ENCODE data around the gene COL9A3. TPM values are rescaled to one million over a fixed set of nuclear protein-coding genes. Genes with fewer than 3 reads are reported as not detected.

The COL9A3 gene
- polyA plus RNA-seq, 1 donor from 2014 or later = 3.1 TPM

GRCh38 chr20:62844182-62844581 lies 27.3 kb downstream of the COL9A3 start:
- no peaks in the 10 kb centered on the region for H4K20me1 ChIP-seq (ENCODE audit: insufficient read depth)
- H3K4me2 ChIP-seq (ENCODE audit: low read length) = no peak overlapping the region
- no peaks in the 10 kb centered on the region for H3K9me3 ChIP-seq (ENCODE audit: low read length)
- no peak overlapping the region for H3K4me3 ChIP-seq (ENCODE audit: low read length)
- no peaks in the 10 kb centered on the region for H3K79me2 ChIP-seq (replicated peaks; ENCODE audit: insufficient read depth, low read length)
- no peak overlapping the region for H2AFZ ChIP-seq (ENCODE audit: low read depth, low read length)
- no peaks in the 10 kb centered on the region for H3F3A ChIP-seq (ENCODE audit: insufficient read depth, low read length, poor library complexity, severe bottlenecking)
- H3K9me2 ChIP-seq (ENCODE audit: insufficient read depth, low read length) = no peaks in the 10 kb centered on the region
- H3K9ac ChIP-seq (ENCODE audit: low read length) = no peak overlapping the region
- TF ChIP-seq MXI1 (conservative IDR thresholded peaks at IDR 0.05; ENCODE audit: poor library complexity, severe bottlenecking) = no peak
- TF ChIP-seq EZH2 (IDR thresholded peaks at IDR 0.05; ENCODE audit: borderline replicate concordance, insufficient read depth, low read length, poor library complexity, severe bottlenecking) = no peak
- TF ChIP-seq, protein P1, sequence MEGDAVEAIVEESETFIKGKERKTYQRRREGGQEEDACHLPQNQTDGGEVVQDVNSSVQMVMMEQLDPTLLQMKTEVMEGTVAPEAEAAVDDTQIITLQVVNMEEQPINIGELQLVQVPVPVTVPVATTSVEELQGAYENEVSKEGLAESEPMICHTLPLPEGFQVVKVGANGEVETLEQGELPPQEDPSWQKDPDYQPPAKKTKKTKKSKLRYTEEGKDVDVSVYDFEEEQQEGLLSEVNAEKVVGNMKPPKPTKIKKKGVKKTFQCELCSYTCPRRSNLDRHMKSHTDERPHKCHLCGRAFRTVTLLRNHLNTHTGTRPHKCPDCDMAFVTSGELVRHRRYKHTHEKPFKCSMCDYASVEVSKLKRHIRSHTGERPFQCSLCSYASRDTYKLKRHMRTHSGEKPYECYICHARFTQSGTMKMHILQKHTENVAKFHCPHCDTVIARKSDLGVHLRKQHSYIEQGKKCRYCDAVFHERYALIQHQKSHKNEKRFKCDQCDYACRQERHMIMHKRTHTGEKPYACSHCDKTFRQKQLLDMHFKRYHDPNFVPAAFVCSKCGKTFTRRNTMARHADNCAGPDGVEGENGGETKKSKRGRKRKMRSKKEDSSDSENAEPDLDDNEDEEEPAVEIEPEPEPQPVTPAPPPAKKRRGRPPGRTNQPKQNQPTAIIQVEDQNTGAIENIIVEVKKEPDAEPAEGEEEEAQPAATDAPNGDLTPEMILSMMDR (IDR thresholded peaks at IDR 0.05; ENCODE audit: poor library complexity, severe bottlenecking) = no peak
- TF ChIP-seq TAF1 (IDR thresholded peaks at IDR 0.05; ENCODE audit: low read depth) = no peak
- TF ChIP-seq POLR2AphosphoS5 (IDR thresholded peaks at IDR 0.05) = no peak
- no peak for TF ChIP-seq SMC3 (conservative IDR thresholded peaks at IDR 0.05; ENCODE audit: poor library complexity)
- TF ChIP-seq RAD21 (conservative IDR thresholded peaks at IDR 0.05) = no peak
- no peak for TF ChIP-seq EP300 (conservative IDR thresholded peaks at IDR 0.05; ENCODE audit: poor library complexity, severe bottlenecking)
- no peak for TF ChIP-seq REST (IDR thresholded peaks at IDR 0.05; ENCODE audit: borderline replicate concordance)
- no peak overlapping the region for H3K27ac ChIP-seq (ENCODE audit: low read length)
- no peaks in the 10 kb centered on the region for H3K36me3 ChIP-seq (ENCODE audit: insufficient read depth, low read length)
- H3K27me3 ChIP-seq (ENCODE audit: insufficient read depth, low read depth, low read length) = no peaks in the 10 kb centered on the region

DNA sequence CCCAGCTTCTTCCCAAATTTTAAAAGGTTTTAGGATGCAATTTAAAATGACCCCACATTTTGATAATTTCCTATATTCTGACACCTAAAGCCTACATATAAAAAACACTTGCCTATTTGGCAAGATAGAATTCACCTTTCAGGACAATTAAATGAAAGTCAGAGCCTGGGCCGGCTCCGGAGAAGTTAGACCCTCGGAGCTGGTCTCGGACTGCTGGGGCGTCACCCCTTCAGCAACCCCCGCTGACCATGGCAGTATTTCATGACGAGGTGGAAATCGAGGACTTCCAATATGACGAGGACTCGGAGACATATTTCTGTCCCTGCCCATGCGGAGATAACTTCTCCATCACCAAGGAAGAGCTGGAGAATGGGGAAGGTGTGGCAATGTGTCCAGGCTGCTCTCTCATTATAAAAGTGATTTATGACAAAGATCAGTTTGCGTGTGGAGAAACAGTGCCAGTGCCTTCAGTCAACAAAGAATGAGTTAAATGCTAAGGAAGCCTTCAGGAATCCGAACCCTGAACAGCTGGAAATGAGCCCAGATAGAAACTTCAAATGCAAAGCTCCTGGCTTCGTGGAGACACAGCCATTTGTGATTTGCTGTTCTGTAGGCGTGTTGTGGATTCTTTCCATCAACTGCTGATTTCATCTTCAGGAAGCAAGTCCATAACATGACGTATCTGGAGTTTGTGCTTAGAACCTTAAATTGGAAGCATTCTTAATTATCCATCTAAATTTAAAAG lies 28.7 kb downstream of the COL9A3 start:
- Histone ChIP-seq H3F3A (ENCODE audit: insufficient read depth, low read length, poor library complexity, severe bottlenecking) (no peaks in the 10 kb centered on the region), H3K9me3 (ENCODE audit: low read length) (no peaks in the 10 kb centered on the region), H3K36me3 (ENCODE audit: insufficient read depth, low read length) (no peaks in the 10 kb centered on the region), H3K9me2 (ENCODE audit: insufficient read depth, low read length) (no peaks in the 10 kb centered on the region), H3K27ac (ENCODE audit: low read length) (no peak overlapping the region), H3K4me3 (ENCODE audit: low read length) (no peak overlapping the region), H3K4me2 (ENCODE audit: low read length) (no peak overlapping the region), H3K9ac (ENCODE audit: low read length) (no peak overlapping the region), H2AFZ (ENCODE audit: low read depth, low read length) (no peak overlapping the region), H3K79me2 (replicated peaks; ENCODE audit: insufficient read depth, low read length) (no peaks in the 10 kb centered on the region), H3K27me3 (ENCODE audit: insufficient read depth, low read depth, low read length) (no peaks in the 10 kb centered on the region), H4K20me1 (ENCODE audit: insufficient read depth) (no peaks in the 10 kb centered on the region)
- no peak for TF ChIP-seq EZH2 (IDR thresholded peaks at IDR 0.05; ENCODE audit: borderline replicate concordance, insufficient read depth, low read length, poor library complexity, severe bottlenecking)
- no peak for TF ChIP-seq MXI1 (conservative IDR thresholded peaks at IDR 0.05; ENCODE audit: poor library complexity, severe bottlenecking)
- TF ChIP-seq, protein P1 (IDR thresholded peaks at IDR 0.05; ENCODE audit: poor library complexity, severe bottlenecking) = no peak
- TF ChIP-seq SMC3 (conservative IDR thresholded peaks at IDR 0.05; ENCODE audit: poor library complexity) = no peak
- TF ChIP-seq EP300 (conservative IDR thresholded peaks at IDR 0.05; ENCODE audit: poor library complexity, severe bottlenecking) = no peak
- no peak for TF ChIP-seq POLR2AphosphoS5 (IDR thresholded peaks at IDR 0.05)
- TF ChIP-seq RAD21 (conservative IDR thresholded peaks at IDR 0.05) = no peak
- TF ChIP-seq REST (IDR thresholded peaks at IDR 0.05; ENCODE audit: borderline replicate concordance) = no peak
- no peak for TF ChIP-seq TAF1 (IDR thresholded peaks at IDR 0.05; ENCODE audit: low read depth)

Measured in neural cell (in vitro differentiated cells).